22Rv1 (cell line): Measurements from ENCODE around the gene MAST4.

Experiments
- ZFX ChIP-seq: fragments of 450-650 bp; IDR thresholded peaks from 2 replicates; pipeline ENCODE4 v1.6.1; 2017; ENCODE audit warnings: antibody characterized with exemption, borderline replicate concordance
- TF ChIP-seq, protein P1 (sequence below): fragments of 450-650 bp; IDR thresholded peaks from 2 replicates; pipeline ENCODE4 v1.5.1; 2017; ENCODE audit warnings: mild to moderate bottlenecking

DNA sequence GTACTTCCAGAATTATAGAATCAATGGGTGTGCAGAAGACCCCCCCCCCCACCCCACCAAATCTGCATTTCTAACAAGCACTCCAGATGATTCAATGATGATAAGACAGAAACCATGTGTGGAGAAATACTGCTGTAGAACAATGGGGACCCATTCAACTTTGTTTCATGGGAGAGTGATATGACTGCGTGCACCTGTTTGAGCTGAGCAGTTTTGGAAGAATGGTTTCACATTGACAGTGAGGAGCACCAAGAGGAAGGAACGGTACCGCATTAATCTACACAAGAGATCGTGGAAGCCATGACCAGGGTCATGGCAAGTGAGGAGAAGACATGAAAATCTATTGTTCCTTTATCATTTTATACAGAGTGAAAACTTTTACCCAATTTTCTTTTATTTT lies 397.7 kb downstream of the MAST4 start:
- TF ChIP-seq, protein P1, sequence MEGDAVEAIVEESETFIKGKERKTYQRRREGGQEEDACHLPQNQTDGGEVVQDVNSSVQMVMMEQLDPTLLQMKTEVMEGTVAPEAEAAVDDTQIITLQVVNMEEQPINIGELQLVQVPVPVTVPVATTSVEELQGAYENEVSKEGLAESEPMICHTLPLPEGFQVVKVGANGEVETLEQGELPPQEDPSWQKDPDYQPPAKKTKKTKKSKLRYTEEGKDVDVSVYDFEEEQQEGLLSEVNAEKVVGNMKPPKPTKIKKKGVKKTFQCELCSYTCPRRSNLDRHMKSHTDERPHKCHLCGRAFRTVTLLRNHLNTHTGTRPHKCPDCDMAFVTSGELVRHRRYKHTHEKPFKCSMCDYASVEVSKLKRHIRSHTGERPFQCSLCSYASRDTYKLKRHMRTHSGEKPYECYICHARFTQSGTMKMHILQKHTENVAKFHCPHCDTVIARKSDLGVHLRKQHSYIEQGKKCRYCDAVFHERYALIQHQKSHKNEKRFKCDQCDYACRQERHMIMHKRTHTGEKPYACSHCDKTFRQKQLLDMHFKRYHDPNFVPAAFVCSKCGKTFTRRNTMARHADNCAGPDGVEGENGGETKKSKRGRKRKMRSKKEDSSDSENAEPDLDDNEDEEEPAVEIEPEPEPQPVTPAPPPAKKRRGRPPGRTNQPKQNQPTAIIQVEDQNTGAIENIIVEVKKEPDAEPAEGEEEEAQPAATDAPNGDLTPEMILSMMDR: no peak
- TF ChIP-seq ZFX: no peak
